CD4-positive, alpha-beta T cell (primary cell): Measurements from ENCODE around the gene FCAMR. TPM values are rescaled to one million over a fixed set of nuclear protein-coding genes. Genes with fewer than 3 reads are reported as not detected.

Source experiments
- ATAC-seq: fragments of 200-7000 bp; cut with Tn5 transposase; one replicate; pipeline ENCODE4 v1.10.0; 2022; ENCODE audit warnings: mild to moderate bottlenecking; ENCODE audit not compliant: poor library complexity
- CTCF ChIA-PET: fragments of 350-600 bp; sonication (Branson Sonifier 250); formaldehyde crosslinking; loops from one replicate; lab custom pipeline; 2021; ENCODE audit warnings: antibody characterized with exemption, inconsistent platforms; lab: Charles Lee
- POLR2A ChIA-PET: fragments of 350-600 bp; sonication (Branson Sonifier 250); formaldehyde crosslinking; loops from one replicate; lab custom pipeline; 2021; ENCODE audit warnings: antibody characterized with exemption, inconsistent platforms; lab: Charles Lee
- DNase-seq, 14 experiments: peaks; one replicate each; pipeline ENCODE4 v3.0.0-alpha.2; 2013 to 2020; ENCODE audit warnings: mixed read lengths in 2 of 14
- H3K27ac ChIP-seq, 2 donors: one replicate each; pipeline versions ENCODE4 v1.5.1 to v1.7.0; 2013; ENCODE audit warnings: low read length in 2 of 2, low read depth in 1 of 2, mild to moderate bottlenecking in 1 of 2
- H3K27me3 ChIP-seq, 2 experiments: 1 replicate in 1 of 2; 2 replicates in 1 of 2; pipeline versions ENCODE4 v1.6.1 to v1.7.0; 2013; ENCODE audit warnings: low read length in 2 of 2, control low read depth in 1 of 2, mild to moderate bottlenecking in 1 of 2, moderate library complexity in 1 of 2; ENCODE audit not compliant: insufficient read depth in 2 of 2, control insufficient read depth in 1 of 2
- H3K36me3 ChIP-seq: one replicate; pipeline ENCODE4 v1.6.1; 2013; ENCODE audit warnings: low read length, control low read depth; ENCODE audit not compliant: insufficient read depth
- H3K4me1 ChIP-seq: one replicate; pipeline ENCODE4 v1.6.1; 2013; ENCODE audit warnings: low read length, control low read depth; ENCODE audit not compliant: insufficient read depth
- H3K4me3 ChIP-seq: one replicate; pipeline ENCODE4 v1.5.1; 2013; ENCODE audit warnings: mild to moderate bottlenecking, low read length, moderate library complexity
- H3K9me3 ChIP-seq, 2 experiments: 1 replicate in 1 of 2; 2 replicates in 1 of 2; pipeline versions ENCODE4 v1.6.1 to v1.7.0; 2013; ENCODE audit warnings: low read length in 2 of 2, mild to moderate bottlenecking in 2 of 2, control low read depth in 1 of 2, moderate library complexity in 1 of 2; ENCODE audit not compliant: control insufficient read depth in 1 of 2, insufficient read depth in 1 of 2
- H3K27ac Mint-ChIP-seq: one replicate; pipeline ENCODE4 v1.8.0; 2020; ENCODE audit warnings: mixed read lengths
- H3K27me3 Mint-ChIP-seq: one replicate; pipeline ENCODE4 v1.8.0; 2021; ENCODE audit warnings: mixed read lengths
- H3K36me3 Mint-ChIP-seq: one replicate; pipeline ENCODE4 v1.8.0; 2021; ENCODE audit warnings: low read depth, mixed read lengths
- H3K4me1 Mint-ChIP-seq: one replicate; pipeline ENCODE4 v1.8.0; 2021; ENCODE audit warnings: low read depth, mixed read lengths
- H3K4me3 Mint-ChIP-seq: one replicate; pipeline ENCODE4 v1.8.0; 2020; ENCODE audit warnings: mild to moderate bottlenecking, mixed read lengths
- H3K9me3 Mint-ChIP-seq: one replicate; pipeline ENCODE4 v1.8.0; 2020; ENCODE audit warnings: mixed read lengths
- CTCF ChIP-seq: fragments of 200-600 bp; IDR thresholded peaks from one replicate; pipeline ENCODE4 v1.8.0; 2022; ENCODE audit warnings: antibody characterized with exemption, mild to moderate bottlenecking
- intact Hi-C, 2 experiments: fragments of 100-400 bp; cut with DNase I in 1 of 2; cut with micrococcal nuclease in 1 of 2; formaldehyde crosslinking; loops; one replicate each; pipeline versions ENCODE4 v1.15.1 to v1.9.0; 2023 to 2025; cut with DNase I, micrococcal nuclease
- total RNA-seq, 174 experiments: library from RNA in 2 of 174; stranded (reverse) in 2 of 174; gene quantifications; one replicate each; pipeline ENCODE4 v1.2.3 and lab custom pipeline; 2021 to 2026

The FCAMR gene
- total RNA-seq, 2 experiments from 2014 or later: not detected

GRCh38 chr1:206955476-206956451, 14.5 kb downstream of the FCAMR start:
- no peaks in the 10 kb centered on the region for H3K36me3 ChIP-seq
- no peak for TF ChIP-seq CTCF
- no peak overlapping the region for H3K4me3 ChIP-seq
- Mint-ChIP-seq H3K4me3 (no peak overlapping the region), H3K4me1 (no peaks in the 10 kb centered on the region), H3K27ac (no peak overlapping the region), H3K27me3 (no peaks in the 10 kb centered on the region), H3K9me3 (no peaks in the 10 kb centered on the region), H3K36me3 (no peaks in the 10 kb centered on the region)
- H3K27ac ChIP-seq: no peak overlapping the region
- POLR2A ChIA-PET: no interaction called here
- intact Hi-C loops: no loop called here
- CTCF ChIA-PET: no interaction called here
- ATAC-seq (no peak), DNase-seq (no peak)
- no peaks in the 10 kb centered on the region for H3K4me1 ChIP-seq
- H3K27me3 ChIP-seq: no peaks in the 10 kb centered on the region
- no peaks in the 10 kb centered on the region for H3K9me3 ChIP-seq

DNA sequence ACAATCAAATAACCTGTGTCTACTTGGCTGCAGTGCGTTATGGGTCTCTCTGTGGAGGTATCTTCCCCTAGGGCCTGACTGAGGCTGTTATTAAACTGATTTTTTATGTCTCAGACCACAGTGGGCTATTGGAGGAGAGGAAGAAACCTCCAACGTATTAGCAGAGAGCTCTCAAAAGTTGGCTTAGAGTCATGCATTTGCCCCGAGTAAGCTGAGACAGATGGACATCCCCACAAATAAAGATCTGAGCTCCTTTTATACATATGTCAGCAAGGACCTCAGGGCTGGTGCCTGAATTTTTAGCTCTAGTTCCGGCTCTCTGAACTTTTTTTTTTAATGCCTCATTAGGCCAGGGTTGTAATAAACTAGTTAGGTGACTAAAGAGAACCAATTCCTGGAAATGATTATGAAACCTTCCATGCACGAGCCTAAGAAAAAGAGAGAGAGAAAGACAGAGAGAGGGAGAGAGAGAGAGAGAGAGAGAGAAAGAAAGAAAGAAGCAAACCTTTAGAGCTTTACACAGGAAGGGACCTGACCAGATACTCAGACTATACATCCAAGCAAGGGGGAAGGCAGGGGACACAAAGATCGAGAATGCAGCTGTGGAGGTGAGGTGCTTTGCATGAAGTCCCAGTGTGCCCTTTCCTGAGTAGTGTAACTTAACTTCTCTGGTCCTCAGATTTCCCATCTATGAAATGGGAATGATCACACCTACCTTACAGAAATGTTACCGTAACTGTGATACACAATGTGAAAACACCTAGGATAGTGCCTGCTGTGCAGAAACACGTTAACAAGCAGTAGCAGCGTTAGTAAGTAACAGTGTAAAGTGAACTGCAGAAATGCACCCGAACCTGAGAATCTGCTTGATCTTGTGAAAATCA, 15.6 kb downstream of the FCAMR start:
- Mint-ChIP-seq H3K9me3 (no peaks in the 10 kb centered on the region), H3K27me3 (no peaks in the 10 kb centered on the region), H3K27ac (no peak overlapping the region), H3K4me3 (no peak overlapping the region), H3K36me3 (no peaks in the 10 kb centered on the region), H3K4me1 (no peaks in the 10 kb centered on the region)
- no peak for TF ChIP-seq CTCF
- Histone ChIP-seq H3K36me3 (no peaks in the 10 kb centered on the region), H3K27me3 (peaks cover 0 to 3% of the 10 kb centered on the region in 2 experiments), H3K4me1 (no peaks in the 10 kb centered on the region), H3K4me3 (no peak overlapping the region), H3K9me3 (no peaks in the 10 kb centered on the region), H3K27ac (no peak overlapping the region)
- CTCF ChIA-PET: no interaction called here
- POLR2A ChIA-PET: no interaction called here
- no peak for ATAC-seq
- DNase-seq: no peak
- intact Hi-C loops: no loop called here

- ChIA-PET POLR2A (no interaction called here), CTCF (no interaction called here)
- Histone ChIP-seq H3K4me3 (no peak overlapping the region), H3K27ac (no peak overlapping the region), H3K9me3 (no peaks in the 10 kb centered on the region), H3K27me3 (peaks cover 0 to 3% of the 10 kb centered on the region in 2 experiments), H3K36me3 (no peaks in the 10 kb centered on the region), H3K4me1 (no peaks in the 10 kb centered on the region)
- Mint-ChIP-seq H3K4me3 (no peak overlapping the region), H3K9me3 (no peaks in the 10 kb centered on the region), H3K27me3 (no peaks in the 10 kb centered on the region), H3K36me3 (no peaks in the 10 kb centered on the region), H3K27ac (no peak overlapping the region), H3K4me1 (no peaks in the 10 kb centered on the region)
- DNase-seq (no peak), ATAC-seq (no peak)
- TF ChIP-seq CTCF: no peak
- intact Hi-C loops: no loop called here
Measured at GRCh38 chr1:206953626-206954025, 16.6 kb downstream of the FCAMR start.
